GM12878 (cell line): Measurements from ENCODE around the gene CCDC197. TPM values are rescaled to one million over a fixed set of nuclear protein-coding genes. Genes with fewer than 3 reads are reported as not detected.

Source experiments
- ATAC-seq: fragments of 200-7000 bp; cut with Tn5 transposase; 3 replicates; pipeline ENCODE4 v1.9.1; 2020; ENCODE audit warnings: mild to moderate bottlenecking, moderate library complexity
- BruUV-seq: library from RNA; stranded (reverse); fragments of 400-500 nt; replicated peaks from 2 replicates; lab custom pipeline; 2021; lab: Mats Ljungman, UMichigan
- CTCF ChIA-PET: fragments of 300-600 bp; sonication (Branson Sonifier 250); formaldehyde crosslinking; extraction: SDS; loops from one replicate; lab custom pipeline; 2021; ENCODE audit warnings: inconsistent platforms; lab: Yijun Ruan, JAX
- POLR2A ChIA-PET: fragments of 350-600 bp; formaldehyde crosslinking; extraction: SDS; loops from one replicate; lab custom pipeline; 2021; ENCODE audit warnings: inconsistent platforms; lab: Charles Lee
- RAD21 ChIA-PET: fragments of 300-600 bp; sonication (Branson Sonifier 250); formaldehyde crosslinking; loops from one replicate; lab custom pipeline; 2023; ENCODE audit warnings: antibody characterized with exemption; ENCODE audit not compliant: unreplicated experiment; lab: Charles Lee
- SMC1A ChIA-PET: fragments of 300-600 bp; sonication (Branson Sonifier 250); formaldehyde crosslinking; loops from one replicate; lab custom pipeline; 2023; ENCODE audit not compliant: unreplicated experiment, uncharacterized antibody; lab: Charles Lee
- DNase-seq: peaks from one replicate; pipeline ENCODE4 v3.0.0-alpha.2; 2011; ENCODE audit warnings: low read depth, low spot score
- FAIRE-seq: peaks from 3 replicates; lab custom pipeline; 2011; peaks lifted over from hg19 to GRCh38; lab: Jason Lieb, UNC
- H2AFZ ChIP-seq: 2 replicates; pipeline ENCODE4 v1.6.0; 2011; ENCODE audit warnings: low read depth, low read length, control low read depth; ENCODE audit not compliant: control insufficient read depth
- H3K27ac ChIP-seq: 2 replicates; pipeline ENCODE4 v1.5.1; 2011; ENCODE audit warnings: control low read depth; ENCODE audit not compliant: control insufficient read depth, insufficient read depth
- H3K27me3 ChIP-seq, 2 experiments: replicated peaks in 1 of 2; 2 replicates each; pipeline versions ENCODE4 v1.6.0 to v1.6.1; 2011; ENCODE audit warnings: low read length in 1 of 2; ENCODE audit not compliant: control insufficient read depth in 2 of 2, insufficient read depth in 2 of 2
- H3K36me3 ChIP-seq, 2 experiments: 2 replicates each; pipeline ENCODE4 v1.5.1; 2011; ENCODE audit warnings: low read length in 1 of 2; ENCODE audit not compliant: control insufficient read depth in 2 of 2, insufficient read depth in 2 of 2
- H3K4me1 ChIP-seq: 2 replicates; pipeline ENCODE4 v1.6.1; 2011; ENCODE audit warnings: mild to moderate bottlenecking, low read length, moderate library complexity, mixed read lengths; ENCODE audit not compliant: control insufficient read depth, insufficient read depth
- H3K4me2 ChIP-seq: 2 replicates; pipeline ENCODE4 v1.6.0; 2011; ENCODE audit warnings: control low read depth; ENCODE audit not compliant: control insufficient read depth, insufficient read depth
- H3K4me3 ChIP-seq: fragments of 200-600 bp; sonication (generic); 2 replicates; pipeline ENCODE4 v1.5.1; 2016
- H3K79me2 ChIP-seq: 2 replicates; pipeline ENCODE4 v1.6.0; 2011; ENCODE audit warnings: low read length; ENCODE audit not compliant: control insufficient read depth, insufficient read depth
- H3K9ac ChIP-seq: 2 replicates; pipeline ENCODE4 v1.8.0; 2011; ENCODE audit warnings: low read length, control low read depth, mixed read lengths; ENCODE audit not compliant: control insufficient read depth, insufficient read depth
- H3K9me3 ChIP-seq: replicated peaks from 3 replicates; pipeline ENCODE4 v1.5.1; 2011; ENCODE audit warnings: mild to moderate bottlenecking, low read length; ENCODE audit not compliant: control insufficient read depth, insufficient read depth
- H4K20me1 ChIP-seq: 2 replicates; pipeline ENCODE4 v1.6.0; 2011; ENCODE audit not compliant: control insufficient read depth, insufficient read depth
- FOXK2 ChIP-seq: fragments of 450-650 bp; IDR thresholded peaks from 2 replicates; pipeline ENCODE4 v1.6.1; 2017; ENCODE audit warnings: mild to moderate bottlenecking, moderate library complexity
- MYC ChIP-seq: IDR thresholded peaks from 2 replicates; pipeline ENCODE4 v1.6.1; 2011; ENCODE audit warnings: mild to moderate bottlenecking, low read length, moderate library complexity, inconsistent platforms; ENCODE audit not compliant: insufficient read depth, insufficient replicate concordance, insufficient read length, severe bottlenecking
- POLR2A ChIP-seq: IDR thresholded peaks from 2 replicates; pipeline ENCODE4 v1.6.1; 2011; ENCODE audit warnings: low read depth, mild to moderate bottlenecking, low read length
- POU2F2 ChIP-seq: IDR thresholded peaks from 3 replicates; pipeline ENCODE4 v1.6.1; 2011; ENCODE audit warnings: low read depth, mild to moderate bottlenecking, low read length, borderline replicate concordance
- SMARCA5 ChIP-seq: fragments of 450-650 bp; IDR thresholded peaks from 2 replicates; pipeline ENCODE4 v1.6.1; 2017; ENCODE audit warnings: mild to moderate bottlenecking
- STAT1 ChIP-seq: fragments of 450-650 bp; conservative IDR thresholded peaks from 2 replicates; pipeline ENCODE4 v1.6.1; 2014; ENCODE audit warnings: antibody characterized with exemption, mild to moderate bottlenecking
- YBX1 ChIP-seq: fragments of 450-650 bp; IDR thresholded peaks from 2 replicates; pipeline ENCODE4 v1.6.1; 2016; ENCODE audit warnings: antibody characterized with exemption
- WGBS: methylation state at CpG from one replicate; pipeline ENCODE4 v1.1.6; 2016; ENCODE audit warnings: low lambda C conversion rate; ENCODE audit not compliant: insufficient replicate concordance, insufficient coverage; ENCODE audit errors: missing lambda C conversion rate; 5-methylcytosine and 5-hydroxymethylcytosine counted together
- in situ Hi-C: fragments of 300-500 bp; cut with MboI; formaldehyde crosslinking; loops from 9 replicates; pipeline ENCODE4 v1.14.3; 2018; ENCODE audit warnings: mixed read lengths
- intact Hi-C: fragments of 100-400 bp; cut with micrococcal nuclease; formaldehyde crosslinking; loops from one replicate; pipeline ENCODE4 v1.14.2; 2022; ENCODE audit not compliant: unreplicated experiment
- polyA plus RNA-seq, 11 experiments: library from polyadenylated mRNA; depleted of rRNA in 4 of 11; unstranded in 6 of 11; stranded (reverse) in 5 of 11; fragments of >200 nt; fragmentation: Nextera tagmentation in 4 of 11; fragmentation: Illumina TruSeq in 1 of 11; extraction: Ambion mirVana in 4 of 11; extraction: Trizol in 1 of 11; gene quantifications; 1 replicate in 1 of 11; 2 replicates in 10 of 11; pipeline versions ENCODE4 v1.2.1 to v1.2.3, GENCODE V29; 2011 to 2016; ENCODE audit warnings: inconsistent platforms in 2 of 11, missing spikeins in 2 of 11, low read depth in 1 of 11
- total RNA-seq, 4 experiments: library from RNA; depleted of rRNA in 3 of 4; stranded (reverse); fragments of >200 nt in 3 of 4; fragmentation: Illumina TruSeq in 1 of 4; extraction: Trizol in 1 of 4; gene quantifications; 2 replicates each; pipeline versions ENCODE4 v1.2.1 to v1.2.3, GENCODE V29; 2013 to 2021

The CCDC197 gene
- total and polyA plus RNA-seq, 10 of the 15 experiments (the other 5 are each of a cell fraction or from before 2014, with no cell fraction given) = 0.12 TPM; not detected in 9

DNA sequence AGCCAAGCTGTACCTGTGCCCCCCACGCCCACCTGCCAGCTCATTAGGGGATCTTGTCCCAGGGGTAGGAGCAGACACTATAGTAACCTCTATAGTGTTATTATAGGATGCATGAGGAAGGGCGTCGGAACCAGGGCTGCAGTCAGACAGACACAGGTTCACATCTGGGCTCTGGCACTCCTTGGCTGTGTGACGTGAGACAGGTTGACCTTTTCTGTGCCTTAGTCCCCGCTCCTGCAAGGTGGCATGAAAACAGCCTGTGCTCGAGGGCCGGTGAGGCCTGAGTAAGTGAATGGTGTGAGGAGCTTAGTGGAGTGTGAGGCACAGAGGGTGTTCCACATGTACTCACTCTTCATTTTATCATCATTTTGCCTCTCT lies 39.8 kb upstream of the CCDC197 start:
- H3K4me3 ChIP-seq = no peak overlapping the region
- WGBS = 80% methylated on average over 7 of the region's 7 CpGs
- POLR2A ChIA-PET = interaction anchor here (1.2 to 7.8 kb wide), 5 partner anchors 8 to 44 kb away, joined by 3 to 128 read pairs (median 12); no protein-coding TSS in a partner anchor
- RAD21 ChIA-PET = interaction anchor here (1.0 to 15.3 kb wide), 4 partner anchors 17 to 45 kb away, joined by 3 to 324 read pairs (median 36); partner anchors contain the start of gene ASB2
- peak overlapping the region; percentile 44; the same call in 1 of the 2 replicates for H3K4me2 ChIP-seq
- SMC1A ChIA-PET = interaction anchor here (5.6 to 19.5 kb wide), 3 partner anchors 16 to 43 kb away, joined by 47 to 409 read pairs (median 77); partner anchors contain the start of gene ASB2
- FAIRE-seq (no peak), DNase-seq (no peak), ATAC-seq (no peak)
- H3K79me2 ChIP-seq = no peaks in the 10 kb centered on the region; the same call in 1 of the 2 replicates
- TF ChIP-seq SMARCA5 = no peak
- no peak for TF ChIP-seq STAT1
- TF ChIP-seq POU2F2 = no peak
- TF ChIP-seq FOXK2 = no peak
- TF ChIP-seq POLR2A = peak; percentile 18; the same call in 1 of the 2 replicates
- no peak for TF ChIP-seq MYC
- no peak for TF ChIP-seq YBX1
- peaks cover 0 to 2% of the 10 kb centered on the region in 2 experiments; a peak in 1 of 4 replicates for H3K36me3 ChIP-seq
- intact Hi-C loops (loop anchor here (5.0 kb wide), 1 partner anchor 45 kb away; no protein-coding TSS in a partner anchor), in situ Hi-C loops (loop anchor here (25.0 kb wide), 2 partner anchors 1195 to 1705 kb away; no protein-coding TSS in a partner anchor)
- BruUV-seq = no TSS peak
- no peaks in the 10 kb centered on the region for H4K20me1 ChIP-seq
- H3K9ac ChIP-seq = peak overlapping the region; percentile 80
- CTCF ChIA-PET = interaction anchor here (1.1 to 3.7 kb wide), 8 partner anchors 10 to 43 kb away, joined by 3 to 39 read pairs (median 14); no protein-coding TSS in a partner anchor
- no peak overlapping the region for H2AFZ ChIP-seq
- no peaks in the 10 kb centered on the region for H3K27me3 ChIP-seq
- H3K27ac ChIP-seq = peak overlapping the region; percentile 52
- no peaks in the 10 kb centered on the region for H3K9me3 ChIP-seq
- peaks cover 92% of the 10 kb centered on the region for H3K4me1 ChIP-seq
